CD4-positive, CD25-positive, alpha-beta regulatory T cell (primary cell): ENCODE results near the gene ABCD1. TPM values are rescaled to one million over a fixed set of nuclear protein-coding genes. Genes with fewer than 3 reads are reported as not detected.
"Not testable (repeated sequence)": the region's sequence is repeated elsewhere in the genome, so short reads cannot be mapped to it uniquely, and the experiment has no call there.

Experiments used
- ATAC-seq, 2 donors: fragments of 150-1000 bp; cut with Tn5 transposase; one replicate each; pipeline ENCODE4 v1.10.0; 2021; ENCODE audit warnings: low read depth in 2 of 2, moderate number of reproducible peaks in 2 of 2, moderate library complexity in 1 of 2
- DNase-seq, 3 donors: peaks; one replicate each; pipeline versions ENCODE4 v3.0.0 to v3.0.0-alpha.2; 2012 to 2022; ENCODE audit warnings: mixed read lengths in 1 of 3
- H3K27ac ChIP-seq: one replicate; pipeline ENCODE4 v1.7.0; 2013; ENCODE audit warnings: mild to moderate bottlenecking, low read length; ENCODE audit not compliant: insufficient read depth, poor library complexity, severe bottlenecking
- H3K27me3 ChIP-seq: one replicate; pipeline ENCODE4 v1.7.0; 2013; ENCODE audit warnings: low read length; ENCODE audit not compliant: control insufficient read depth, insufficient read depth
- H3K36me3 ChIP-seq: one replicate; pipeline ENCODE4 v1.7.0; 2013; ENCODE audit warnings: mild to moderate bottlenecking, low read length, moderate library complexity; ENCODE audit not compliant: control insufficient read depth, insufficient read depth
- H3K4me1 ChIP-seq: 2 replicates; pipeline ENCODE4 v1.7.0; 2013; ENCODE audit warnings: mild to moderate bottlenecking, low read length; ENCODE audit not compliant: insufficient read depth, control insufficient read depth, poor library complexity, severe bottlenecking
- H3K4me3 ChIP-seq: one replicate; pipeline ENCODE4 v1.7.0; 2013; ENCODE audit warnings: low read depth, mild to moderate bottlenecking, low read length, moderate library complexity
- H3K9me3 ChIP-seq, 2 experiments: 1 replicate in 1 of 2; 2 replicates in 1 of 2; pipeline ENCODE4 v1.7.0; 2013; ENCODE audit warnings: low read length in 2 of 2, mild to moderate bottlenecking in 1 of 2, moderate library complexity in 1 of 2; ENCODE audit not compliant: control insufficient read depth in 2 of 2
- H3K27ac Mint-ChIP-seq, 3 donors: one replicate each; pipeline ENCODE4 v1.8.0; 2020 to 2022; ENCODE audit warnings: mild to moderate bottlenecking in 3 of 3, mixed read lengths in 3 of 3, moderate library complexity in 2 of 3
- H3K27me3 Mint-ChIP-seq: one replicate; pipeline ENCODE4 v1.8.0; 2022; ENCODE audit warnings: mild to moderate bottlenecking, mixed read lengths
- H3K36me3 Mint-ChIP-seq: one replicate; pipeline ENCODE4 v1.8.0; 2020; ENCODE audit warnings: mixed read lengths
- H3K4me1 Mint-ChIP-seq, 4 donors: one replicate each; pipeline ENCODE4 v1.8.0; 2020 to 2022; ENCODE audit warnings: mixed read lengths in 4 of 4, mild to moderate bottlenecking in 1 of 4
- H3K4me3 Mint-ChIP-seq, 4 donors: one replicate each; pipeline ENCODE4 v1.8.0; 2020 to 2022; ENCODE audit warnings: mild to moderate bottlenecking in 4 of 4, mixed read lengths in 4 of 4, moderate library complexity in 3 of 4
- H3K9me3 Mint-ChIP-seq, 7 donors: one replicate each; pipeline ENCODE4 v1.8.0; 2020 to 2022; ENCODE audit warnings: mixed read lengths in 7 of 7, mild to moderate bottlenecking in 3 of 7, moderate library complexity in 2 of 7
- polyA plus RNA-seq, 4 donors: library from polyadenylated mRNA; unstranded; fragments of 300-500 nt; fragmentation: Illumina TruSeq; gene quantifications; one replicate each; pipeline ENCODE4 v1.2.3, GENCODE V29; 2021
- total RNA-seq: library from RNA; stranded (reverse); gene quantifications from one replicate; pipeline ENCODE4 v1.2.3, GENCODE V29; 2022

ABCD1 gene
- total and polyA plus RNA-seq, 5 donors from 2014 or later, result 1.1 to 7.5 (median 1.7) TPM

GRCh38 chrX:153701706-153702105, 22.9 kb upstream of the ABCD1 start:
- peaks cover 0 to 4% (median under 1%) of the 10 kb centered on the region in 4 donors for H3K4me1 Mint-ChIP-seq
- H3K36me3 Mint-ChIP-seq, result peaks cover 9% of the 10 kb centered on the region
- no peak overlapping the region for H3K27ac Mint-ChIP-seq
- H3K4me3 Mint-ChIP-seq, result no peak overlapping the region
- H3K36me3 ChIP-seq, result peaks cover 12% of the 10 kb centered on the region
- no peak overlapping the region for H3K4me3 ChIP-seq
- H3K9me3 Mint-ChIP-seq, result no peaks in the 10 kb centered on the region
- H3K27me3 Mint-ChIP-seq, result no peaks in the 10 kb centered on the region
- ATAC-seq (no peak), DNase-seq (no peak)
- H3K9me3 ChIP-seq, result no peaks in the 10 kb centered on the region
- H3K27ac ChIP-seq, result no peak overlapping the region
- H3K4me1 ChIP-seq, result no peaks in the 10 kb centered on the region
- no peaks in the 10 kb centered on the region for H3K27me3 ChIP-seq

GRCh38 chrX:153702336-153703035, 22.2 kb upstream of the ABCD1 start:
- Histone ChIP-seq H3K27me3 (no peaks in the 10 kb centered on the region), H3K36me3 (peaks cover 12% of the 10 kb centered on the region), H3K9me3 (no peaks in the 10 kb centered on the region), H3K4me3 (no peak overlapping the region), H3K27ac (no peak overlapping the region), H3K4me1 (no peaks in the 10 kb centered on the region)
- Mint-ChIP-seq H3K27me3 (no peaks in the 10 kb centered on the region), H3K4me3 (no peak overlapping the region), H3K36me3 (peaks cover 6% of the 10 kb centered on the region), H3K4me1 (peaks cover 0 to 4% (median 2%) of the 10 kb centered on the region in 4 donors), H3K9me3 (no peaks in the 10 kb centered on the region), H3K27ac (no peak overlapping the region)
- no peak for ATAC-seq
- no peak for DNase-seq

- H3K36me3 ChIP-seq, result peaks cover 12% of the 10 kb centered on the region
- Mint-ChIP-seq H3K4me1 (peaks cover 0 to 4% (median 3%) of the 10 kb centered on the region in 4 donors), H3K4me3 (no peak overlapping the region), H3K36me3 (peaks cover under 1% of the 10 kb centered on the region), H3K27ac (no peak overlapping the region), H3K9me3 (no peaks in the 10 kb centered on the region), H3K27me3 (no peaks in the 10 kb centered on the region)
- no peak overlapping the region for H3K4me3 ChIP-seq
- no peaks in the 10 kb centered on the region for H3K4me1 ChIP-seq
- DNase-seq, result no peak
- no peak overlapping the region for H3K27ac ChIP-seq
- no peak for ATAC-seq
- no peaks in the 10 kb centered on the region for H3K27me3 ChIP-seq
- H3K9me3 ChIP-seq, result no peaks in the 10 kb centered on the region
Observed at GRCh38 chrX:153703036-153703370, 21.7 kb upstream of the ABCD1 start.

GRCh38 chrX:153704021-153704526, 20.6 kb upstream of the ABCD1 start:
- H3K27me3 ChIP-seq, result no peaks in the 10 kb centered on the region
- no peaks in the 10 kb centered on the region for H3K4me1 ChIP-seq
- H3K4me3 Mint-ChIP-seq, result no peak overlapping the region
- H3K9me3 Mint-ChIP-seq, result no peaks in the 10 kb centered on the region
- no peaks in the 10 kb centered on the region for H3K27me3 Mint-ChIP-seq
- H3K4me1 Mint-ChIP-seq, result peaks cover 0 to 11% (median 2%) of the 10 kb centered on the region in 4 donors
- DNase-seq (no peak), ATAC-seq (no peak)
- no peaks in the 10 kb centered on the region for H3K9me3 ChIP-seq
- H3K4me3 ChIP-seq, result no peak overlapping the region
- H3K36me3 Mint-ChIP-seq, result no peaks in the 10 kb centered on the region
- H3K27ac Mint-ChIP-seq, result peak overlapping the region in 1 of 3 donors; percentile 21
- H3K36me3 ChIP-seq, result peaks cover 12% of the 10 kb centered on the region
- no peak overlapping the region for H3K27ac ChIP-seq

GRCh38 chrX:153704631-153705402, 19.8 kb upstream of the ABCD1 start:
- H3K4me3 ChIP-seq, H3K27ac ChIP-seq, H3K4me3 Mint-ChIP-seq, H3K9me3 Mint-ChIP-seq, DNase-seq, H3K27me3 Mint-ChIP-seq, H3K9me3 ChIP-seq, H3K4me1 ChIP-seq, ATAC-seq, H3K36me3 Mint-ChIP-seq, H3K27me3 ChIP-seq: not testable (repeated sequence)
- peak overlapping the region in 1 of 3 donors; percentile 21 for H3K27ac Mint-ChIP-seq
- peaks cover 12% of the 10 kb centered on the region for H3K36me3 ChIP-seq
- H3K4me1 Mint-ChIP-seq, result peaks cover 0 to 11% (median 2%) of the 10 kb centered on the region in 4 donors

GRCh38 chrX:153705403-153706060, 19.1 kb upstream of the ABCD1 start:
- not testable (repeated sequence) for DNase-seq, ATAC-seq, H3K4me3 ChIP-seq, H3K27ac Mint-ChIP-seq, H3K4me1 ChIP-seq, H3K27me3 ChIP-seq, H3K4me3 Mint-ChIP-seq, H3K9me3 Mint-ChIP-seq, H3K36me3 Mint-ChIP-seq, H3K27ac ChIP-seq, H3K27me3 Mint-ChIP-seq, H3K9me3 ChIP-seq
- H3K4me1 Mint-ChIP-seq, result peaks cover 0 to 11% (median 2%) of the 10 kb centered on the region in 4 donors
- peaks cover 16% of the 10 kb centered on the region for H3K36me3 ChIP-seq

- no peaks in the 10 kb centered on the region for H3K9me3 Mint-ChIP-seq
- ATAC-seq (no peak), DNase-seq (no peak)
- Histone ChIP-seq H3K36me3 (peaks cover 17% of the 10 kb centered on the region), H3K9me3 (no peaks in the 10 kb centered on the region), H3K27me3 (no peaks in the 10 kb centered on the region), H3K27ac (no peak overlapping the region), H3K4me1 (no peaks in the 10 kb centered on the region), H3K4me3 (no peak overlapping the region)
- H3K4me3 Mint-ChIP-seq, result no peak overlapping the region
- H3K27ac Mint-ChIP-seq, result peak overlapping the region in 2 of 3 donors; percentile 38 to 72
- peaks cover 0 to 11% (median 2%) of the 10 kb centered on the region in 4 donors for H3K4me1 Mint-ChIP-seq
- H3K36me3 Mint-ChIP-seq, result no peaks in the 10 kb centered on the region
- no peaks in the 10 kb centered on the region for H3K27me3 Mint-ChIP-seq
Observed at GRCh38 chrX:153706799-153707198, 17.9 kb upstream of the ABCD1 start.
